Fibroblast of lung (primary cell): Measurements from ENCODE around the gene SELENOO. TPM values are rescaled to one million over a fixed set of nuclear protein-coding genes. Genes with fewer than 3 reads are reported as not detected.

ENCODE experiments used
- DNase-seq, 2 donors: peaks; one replicate each; pipeline versions ENCODE4 v3.0.0 to v3.0.0-alpha.2; 2010; ENCODE audit warnings: low read depth in 2 of 2
- H2AFZ ChIP-seq: 2 replicates; pipeline ENCODE4 v1.5.1; 2012; ENCODE audit warnings: low read length, control low read depth, inconsistent platforms
- H3K27ac ChIP-seq: 2 replicates; pipeline ENCODE4 v1.5.1; 2011; ENCODE audit warnings: low read length, control low read depth; ENCODE audit not compliant: insufficient read depth
- H3K27me3 ChIP-seq: 2 replicates; pipeline ENCODE4 v1.5.1; 2011; ENCODE audit warnings: mild to moderate bottlenecking, low read length; ENCODE audit not compliant: control insufficient read depth, insufficient read depth
- H3K36me3 ChIP-seq: 2 replicates; pipeline ENCODE4 v1.5.1; 2011; ENCODE audit warnings: low read length; ENCODE audit not compliant: control insufficient read depth, insufficient read depth
- H3K4me1 ChIP-seq: 2 replicates; pipeline ENCODE4 v1.5.1; 2011; ENCODE audit warnings: low read length; ENCODE audit not compliant: control insufficient read depth, insufficient read depth; ENCODE audit errors: extremely low read depth
- H3K4me2 ChIP-seq: 2 replicates; pipeline ENCODE4 v1.5.1; 2011; ENCODE audit warnings: low read length, control low read depth; ENCODE audit not compliant: insufficient read depth; ENCODE audit errors: extremely low read depth
- H3K4me3 ChIP-seq, 4 experiments: fragments of 200-600 bp in 1 of 4; sonication (generic) in 1 of 4; replicated peaks in 1 of 4; 2 replicates each; pipeline ENCODE4 v1.5.1; 2011 to 2016; ENCODE audit warnings: low read length in 4 of 4, low read depth in 3 of 4, mild to moderate bottlenecking in 3 of 4, control low read depth in 2 of 4, inconsistent platforms in 1 of 4, mixed read lengths in 1 of 4; ENCODE audit not compliant: insufficient read depth in 1 of 4; ENCODE audit errors: control extremely low read depth in 1 of 4
- H3K79me2 ChIP-seq: 2 replicates; pipeline ENCODE4 v1.5.1; 2012; ENCODE audit warnings: mild to moderate bottlenecking, low read length, inconsistent platforms; ENCODE audit not compliant: control insufficient read depth, insufficient read depth
- H3K9ac ChIP-seq: 2 replicates; pipeline ENCODE4 v1.5.1; 2011; ENCODE audit warnings: mild to moderate bottlenecking, low read length, control low read depth; ENCODE audit not compliant: insufficient read depth
- H3K9me3 ChIP-seq: 2 replicates; pipeline ENCODE4 v1.5.1; 2012; ENCODE audit warnings: low read depth, low read length; ENCODE audit not compliant: control insufficient read depth, insufficient read depth
- H4K20me1 ChIP-seq: 2 replicates; pipeline ENCODE4 v1.5.1; 2011; ENCODE audit warnings: low read length; ENCODE audit not compliant: control insufficient read depth, insufficient read depth; ENCODE audit errors: extremely low read depth
- CTCF ChIP-seq, 2 donors: IDR thresholded peaks in 1 of 2; conservative IDR thresholded peaks in 1 of 2; 1 replicate in 1 of 2; 2 replicates in 1 of 2; pipeline ENCODE4 v1.5.1; 2011 to 2012; ENCODE audit warnings: low read length in 2 of 2, control low read depth in 1 of 2, inconsistent platforms in 1 of 2, low read depth in 1 of 2, mild to moderate bottlenecking in 1 of 2
- EZH2 ChIP-seq: IDR thresholded peaks from 2 replicates; pipeline ENCODE4 v1.5.1; 2012; ENCODE audit warnings: low read length, control low read depth, mild to moderate bottlenecking; ENCODE audit errors: missing control alignments
- polyA plus RNA-seq, 2 donors: library from polyadenylated mRNA; depleted of rRNA in 1 of 2; stranded (reverse) in 1 of 2; unstranded in 1 of 2; fragments of >200 nt; gene quantifications; 2 replicates each; pipeline ENCODE4 v1.2.1, GENCODE V29; 2011 to 2012; ENCODE audit warnings: missing spikeins in 1 of 2
- total RNA-seq: library from RNA; depleted of rRNA; stranded (reverse); fragments of >200 nt; gene quantifications from 2 replicates; pipeline ENCODE4 v1.2.1, GENCODE V29; 2014

The SELENOO gene
- total and polyA plus RNA-seq, 2 donors (not counting 1 experiment from before 2014, with no cell fraction given): 8.3 to 20.1 TPM

- Histone ChIP-seq H2AFZ (peak overlapping the region; percentile 46), H3K27ac (peak overlapping the region; percentile 54), H3K4me1 (peaks cover 6% of the 10 kb centered on the region), H3K9me3 (no peaks in the 10 kb centered on the region), H4K20me1 (no peaks in the 10 kb centered on the region), H3K27me3 (no peaks in the 10 kb centered on the region), H3K4me3 (peak overlapping the region; percentile 62 to 73 (median 70)), H3K9ac (peak overlapping the region; percentile 72), H3K4me2 (peak overlapping the region; percentile 81), H3K36me3 (peaks cover 12% of the 10 kb centered on the region), H3K79me2 (peaks cover 8% of the 10 kb centered on the region)
- TF ChIP-seq EZH2: no peak
- TF ChIP-seq CTCF (conservative IDR thresholded peaks at IDR 0.05 in 1 of 2, IDR thresholded peaks at IDR 0.05 in 1 of 2; ENCODE audit: low read depth in 1 of 2, low read length in 2 of 2): no peak
- DNase-seq: peak in 1 of 2 donors; percentile 27
Observed at GRCh38 chr22:50260434-50260800, 59.6 kb downstream of the SELENOO start.

GRCh38 chr22:50260801-50261614 is 60.2 kb downstream of the SELENOO start:
- peak; percentile 67 to 74 for DNase-seq
- H3K9me3 ChIP-seq: no peaks in the 10 kb centered on the region
- peak overlapping the region; percentile 54 for H3K27ac ChIP-seq
- H3K4me2 ChIP-seq: peak overlapping the region; percentile 81
- no peaks in the 10 kb centered on the region for H4K20me1 ChIP-seq
- H2AFZ ChIP-seq: peak overlapping the region; percentile 46
- H3K27me3 ChIP-seq: no peaks in the 10 kb centered on the region
- TF ChIP-seq CTCF (conservative IDR thresholded peaks at IDR 0.05 in 1 of 2, IDR thresholded peaks at IDR 0.05 in 1 of 2; ENCODE audit: low read depth in 1 of 2, low read length in 2 of 2) (no peak), EZH2 (no peak)
- H3K9ac ChIP-seq: peak overlapping the region; percentile 72
- H3K36me3 ChIP-seq: peaks cover 9% of the 10 kb centered on the region
- peaks cover 6% of the 10 kb centered on the region for H3K4me1 ChIP-seq
- H3K4me3 ChIP-seq: peak overlapping the region; percentile 62 to 73 (median 70)
- peaks cover 8% of the 10 kb centered on the region for H3K79me2 ChIP-seq

GRCh38 chr22:50261615-50262459 is 61.0 kb downstream of the SELENOO start, which contains the start of gene MAPK12:
MAPK12 (minus strand) TSS chr22:50261683; CDS start chr22:50261509, 174 bp downstream.
- no peaks in the 10 kb centered on the region for H3K9me3 ChIP-seq
- H3K4me3 ChIP-seq: peak within 1 kb of the TSS; percentile 62 to 73 (median 70)
- H3K4me2 ChIP-seq: peak within 1 kb of the TSS; percentile 81
- H3K79me2 ChIP-seq: peaks cover 8% of the 10 kb centered on the region
- peak within 1 kb of the TSS; percentile 54 for H3K27ac ChIP-seq
- H4K20me1 ChIP-seq: no peaks in the 10 kb centered on the region
- H3K9ac ChIP-seq: peak within 1 kb of the TSS; percentile 72
- H3K27me3 ChIP-seq: no peaks in the 10 kb centered on the region
- peaks cover 5% of the 10 kb centered on the region for H3K36me3 ChIP-seq
- no peak for TF ChIP-seq CTCF (conservative IDR thresholded peaks at IDR 0.05 in 1 of 2, IDR thresholded peaks at IDR 0.05 in 1 of 2; ENCODE audit: low read depth in 1 of 2, low read length in 2 of 2)
- no peak for TF ChIP-seq EZH2
- H3K4me1 ChIP-seq: peaks cover 6% of the 10 kb centered on the region
- DNase-seq: peak in 1 of 2 donors; percentile 45
- H2AFZ ChIP-seq: peak within 1 kb of the TSS; percentile 46
